ENCODE data around the gene NUP85. TPM values are rescaled to one million over a fixed set of nuclear protein-coding genes. Genes with fewer than 3 reads are reported as not detected.

NUP85 gene
- polyA plus RNA-seq, 1 of the 3 experiments (the other 2 are of a cell fraction) = 80.5 TPM

GRCh38 chr17:75273977-75274708 is 68.7 kb downstream of the NUP85 start:
- no peak overlapping the region for H3K4me3 ChIP-seq (ENCODE audit: low read depth in 2 of 2, low read length in 1 of 2)
- WGBS (ENCODE audit: low lambda C conversion rate) = 65% methylated on average over 7 of the region's 7 CpGs
- no peak; the same call in 1 of the 2 replicates for TF ChIP-seq TCF12 (IDR thresholded peaks at IDR 0.05)
- peak; percentile 71 for TF ChIP-seq NFIC (IDR thresholded peaks at IDR 0.05; ENCODE audit: borderline replicate concordance)
- TF ChIP-seq RFX5 (IDR thresholded peaks at IDR 0.05; ENCODE audit: low read length) = no peak
- TF ChIP-seq REST (IDR thresholded peaks at IDR 0.05; ENCODE audit: low read depth, low read length) = peak; percentile 89
- ChIA-PET CTCF (interaction anchor here (0.6 to 6.8 kb wide), 8 partner anchors 9 to 139 kb away, joined by 3 to 102 read pairs (median 38); partner anchors contain the start of genes GGA3, MRPS7 and SLC25A19), POLR2A (interaction anchor here (0.5 to 5.3 kb wide), 3 partner anchors 13 to 120 kb away, joined by 3 to 67 read pairs (median 29); partner anchors contain the start of genes GGA3, MRPS7 and SLC25A19)
- H4K20me1 ChIP-seq (ENCODE audit: insufficient read depth) = no peaks in the 10 kb centered on the region
- H3K36me3 ChIP-seq (replicated peaks in 1 of 2; ENCODE audit: control insufficient read depth in 1 of 2, insufficient read depth in 2 of 2, low read length in 1 of 2) = no peaks in the 10 kb centered on the region
- peaks cover 9% of the 10 kb centered on the region for H3K79me2 ChIP-seq (ENCODE audit: insufficient read depth)
- peak; percentile 50 for DNase-seq
- peaks cover 6% of the 10 kb centered on the region for H3F3A ChIP-seq (replicated peaks; ENCODE audit: insufficient read depth)
- 0 out of 2 replicates have a peak overlapping the region, but pooled peaks have one; percentile 2 for H3K4me2 ChIP-seq
- H3K4me1 ChIP-seq (ENCODE audit: control insufficient read depth in 1 of 2, insufficient read depth in 2 of 2, low read depth in 1 of 2, low read length in 1 of 2) = peaks cover 23 to 43% of the 10 kb centered on the region in 2 experiments; a peak in 3 of 4 replicates
- H3K9me2 ChIP-seq = no peaks in the 10 kb centered on the region
- H3K27me3 ChIP-seq (ENCODE audit: insufficient read depth) = no peaks in the 10 kb centered on the region
- H3K9ac ChIP-seq = no peak overlapping the region
- H3K27ac ChIP-seq (ENCODE audit: low read depth in 2 of 2, low read length in 1 of 2) = peak overlapping the region in 1 of 2 experiments; percentile 97; a peak in 2 of 4 replicates
- H2AFZ ChIP-seq (ENCODE audit: low read depth) = no peak overlapping the region
- no peaks in the 10 kb centered on the region for H3K9me3 ChIP-seq

- no peak for DNase-seq
- Histone ChIP-seq H3K4me1 (ENCODE audit: control insufficient read depth in 1 of 2, insufficient read depth in 2 of 2, low read depth in 1 of 2, low read length in 1 of 2) (peaks cover 5 to 19% of the 10 kb centered on the region in 2 experiments; a peak in 3 of 4 replicates), H3K79me2 (ENCODE audit: insufficient read depth) (no peaks in the 10 kb centered on the region), H2AFZ (ENCODE audit: low read depth) (no peak overlapping the region), H3K9me2 (no peaks in the 10 kb centered on the region), H3K9ac (no peak overlapping the region), H3K36me3 (replicated peaks in 1 of 2; ENCODE audit: control insufficient read depth in 1 of 2, insufficient read depth in 2 of 2, low read length in 1 of 2) (no peaks in the 10 kb centered on the region), H3K4me3 (ENCODE audit: low read depth in 2 of 2, low read length in 1 of 2) (no peak overlapping the region), H3F3A (replicated peaks; ENCODE audit: insufficient read depth) (peaks cover under 1% of the 10 kb centered on the region), H3K4me2 (no peak overlapping the region), H3K27ac (ENCODE audit: low read depth in 2 of 2, low read length in 1 of 2) (peak overlapping the region in 1 of 2 experiments; percentile 3; a peak in 1 of 4 replicates), H3K9me3 (no peaks in the 10 kb centered on the region), H4K20me1 (ENCODE audit: insufficient read depth) (no peaks in the 10 kb centered on the region), H3K27me3 (ENCODE audit: insufficient read depth) (no peaks in the 10 kb centered on the region)
- CTCF ChIA-PET = interaction anchor here (0.7 to 2.4 kb wide), 8 partner anchors 14 to 172 kb away, joined by 3 to 8 read pairs (median 4); no protein-coding TSS in a partner anchor
- POLR2A ChIA-PET = no interaction called here
- WGBS (ENCODE audit: low lambda C conversion rate) = 86% methylated on average over 6 of the region's 6 CpGs
- no peak for TF ChIP-seq GATA2 (CRISPR knock-in tag; IDR thresholded peaks at IDR 0.05)
- TF ChIP-seq ZBTB33 (IDR thresholded peaks at IDR 0.05; ENCODE audit: borderline replicate concordance, low read depth) = no peak
- TF ChIP-seq SMC3 (IDR thresholded peaks at IDR 0.05; ENCODE audit: low read depth, low read length) = no peak
- no peak for TF ChIP-seq CTCF (IDR thresholded peaks at IDR 0.05)
- TF ChIP-seq RCOR1 (IDR thresholded peaks at IDR 0.05; ENCODE audit: low read length) = no peak
- no peak for TF ChIP-seq RXRA (IDR thresholded peaks at IDR 0.05; ENCODE audit: borderline replicate concordance, low read depth)
- TF ChIP-seq REST (IDR thresholded peaks at IDR 0.05; ENCODE audit: low read depth, low read length) = no peak
- TF ChIP-seq PBX3 (IDR thresholded peaks at IDR 0.05) = no peak
- no peak for TF ChIP-seq FOXJ3 (CRISPR knock-in tag; IDR thresholded peaks at IDR 0.05)
Observed at GRCh38 chr17:75277664-75278071, 72.2 kb downstream of the NUP85 start.

Data from SK-N-SH (cell line).